ENCODE results near the gene SMARCA2. TPM values are rescaled to one million over a fixed set of nuclear protein-coding genes. Genes with fewer than 3 reads are reported as not detected.
A peak's percentile ranks its signal among the peaks of the same experiment; 100 is the strongest.

Gene SMARCA2
- total RNA-seq, 1 experiment from 2014 or later = 34.5 TPM

DNA sequence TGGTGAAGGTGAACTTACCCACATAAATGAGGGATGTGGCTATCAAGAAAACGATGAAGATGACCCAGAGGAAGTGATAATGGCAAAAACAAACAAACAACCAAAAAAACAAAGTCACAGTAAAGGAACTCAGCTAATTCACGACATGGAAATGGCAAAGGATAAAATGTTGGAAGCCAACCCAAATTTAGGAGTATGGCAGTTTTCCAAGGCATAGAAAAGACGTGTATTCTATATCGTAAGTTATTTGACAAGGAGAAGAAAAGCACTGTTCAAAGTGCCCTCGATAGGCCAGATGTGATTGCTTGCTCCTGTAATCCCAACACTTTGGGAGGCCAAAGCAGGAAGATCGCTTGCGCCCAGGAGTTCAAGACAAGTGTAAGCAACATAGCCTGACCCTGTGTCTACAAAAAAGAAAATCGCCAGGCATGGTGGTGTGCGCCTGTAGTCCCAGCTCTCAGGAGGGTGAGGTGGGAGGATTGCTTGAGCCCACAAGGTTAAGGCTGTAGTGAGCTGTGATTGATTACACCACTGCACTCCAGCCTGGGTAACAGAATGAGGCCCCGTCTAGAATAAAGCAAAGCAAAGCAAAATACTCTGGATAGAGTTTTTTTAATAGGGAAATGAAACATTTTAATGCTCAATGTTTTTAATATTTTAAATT, 138.0 kb downstream of the SMARCA2 start:
- in situ Hi-C loops (cut with HindIII; ENCODE audit: low pct_unique_long_range_greater_than_20kb, low sequenced_read_pairs) = no loop called here
- DNase-seq (ENCODE audit: low read depth, low spot score) = no peak

DNA sequence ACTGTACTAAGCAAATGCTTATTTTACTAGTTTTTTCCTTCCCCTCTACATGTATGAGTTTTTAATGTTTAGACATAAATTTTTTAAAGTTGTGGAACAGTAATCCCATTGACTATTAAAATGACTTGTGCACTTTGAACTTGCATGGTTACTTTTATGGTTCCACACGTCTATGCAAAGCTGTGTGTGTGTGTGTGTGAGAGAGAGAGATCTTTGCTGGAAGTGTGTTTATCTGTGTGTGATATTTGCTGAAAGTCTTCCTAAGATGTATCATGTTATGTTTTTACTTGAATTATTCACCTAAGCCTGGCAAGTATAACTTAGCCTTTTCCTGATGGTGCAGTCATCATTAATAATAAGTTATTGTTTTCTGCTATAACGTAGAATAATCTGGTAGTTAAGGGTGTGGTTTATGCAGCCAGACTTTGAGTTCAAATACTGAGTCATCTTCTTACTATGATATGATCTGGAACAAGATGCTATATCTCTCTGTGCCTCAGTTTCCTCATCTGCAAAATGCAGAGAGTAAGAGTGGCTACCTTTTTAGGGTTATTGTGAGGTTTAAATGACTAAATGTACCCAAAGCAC, 138.6 kb downstream of the SMARCA2 start:
- in situ Hi-C loops (cut with HindIII; ENCODE audit: low pct_unique_long_range_greater_than_20kb, low sequenced_read_pairs) = no loop called here
- DNase-seq (ENCODE audit: low read depth, low spot score) = no peak

DNA sequence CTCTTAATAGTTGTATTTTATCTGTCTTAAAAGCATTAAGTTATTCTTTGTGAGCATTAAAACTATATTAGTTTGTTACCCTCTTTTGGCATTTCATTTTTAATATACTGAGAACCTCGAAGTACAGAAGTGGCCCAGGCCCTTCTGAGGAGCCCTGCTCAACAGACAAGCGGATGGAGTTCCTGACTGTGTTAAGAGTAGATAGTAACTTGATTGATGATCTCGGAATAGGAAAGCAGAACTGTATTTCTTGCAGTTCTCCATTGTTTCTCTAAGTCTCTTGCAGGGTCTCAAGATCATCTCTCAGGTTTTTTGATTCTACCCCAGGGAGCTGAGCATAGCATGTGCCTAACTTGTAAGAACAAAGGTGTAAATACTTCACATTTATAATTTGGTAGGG, 139.6 kb downstream of the SMARCA2 start:
- in situ Hi-C loops (cut with HindIII; ENCODE audit: low pct_unique_long_range_greater_than_20kb, low sequenced_read_pairs) = no loop called here
- no peak for DNase-seq (ENCODE audit: low read depth, low spot score)

DNA sequence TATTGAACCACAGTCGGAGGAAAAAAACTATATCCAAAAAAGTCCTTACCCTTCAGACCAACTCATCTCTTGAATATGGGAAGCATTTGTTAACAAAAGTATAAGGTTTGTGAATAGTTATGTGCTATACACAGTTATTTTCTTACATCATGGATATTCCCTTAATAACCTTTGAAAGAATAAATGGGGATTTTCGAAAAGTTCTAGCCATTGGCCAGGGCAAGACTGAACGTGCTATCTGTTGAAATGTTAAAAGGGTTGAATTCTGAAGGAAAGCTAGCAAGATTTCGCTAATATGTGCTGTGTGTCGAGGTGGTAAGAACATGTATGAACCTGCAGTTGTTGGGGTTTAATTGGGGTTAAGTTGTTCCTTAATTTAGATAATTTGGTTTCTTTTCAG, 140.8 kb downstream of the SMARCA2 start:
- no peak for DNase-seq (ENCODE audit: low read depth, low spot score)
- in situ Hi-C loops (cut with HindIII; ENCODE audit: low pct_unique_long_range_greater_than_20kb, low sequenced_read_pairs) = no loop called here

DNA sequence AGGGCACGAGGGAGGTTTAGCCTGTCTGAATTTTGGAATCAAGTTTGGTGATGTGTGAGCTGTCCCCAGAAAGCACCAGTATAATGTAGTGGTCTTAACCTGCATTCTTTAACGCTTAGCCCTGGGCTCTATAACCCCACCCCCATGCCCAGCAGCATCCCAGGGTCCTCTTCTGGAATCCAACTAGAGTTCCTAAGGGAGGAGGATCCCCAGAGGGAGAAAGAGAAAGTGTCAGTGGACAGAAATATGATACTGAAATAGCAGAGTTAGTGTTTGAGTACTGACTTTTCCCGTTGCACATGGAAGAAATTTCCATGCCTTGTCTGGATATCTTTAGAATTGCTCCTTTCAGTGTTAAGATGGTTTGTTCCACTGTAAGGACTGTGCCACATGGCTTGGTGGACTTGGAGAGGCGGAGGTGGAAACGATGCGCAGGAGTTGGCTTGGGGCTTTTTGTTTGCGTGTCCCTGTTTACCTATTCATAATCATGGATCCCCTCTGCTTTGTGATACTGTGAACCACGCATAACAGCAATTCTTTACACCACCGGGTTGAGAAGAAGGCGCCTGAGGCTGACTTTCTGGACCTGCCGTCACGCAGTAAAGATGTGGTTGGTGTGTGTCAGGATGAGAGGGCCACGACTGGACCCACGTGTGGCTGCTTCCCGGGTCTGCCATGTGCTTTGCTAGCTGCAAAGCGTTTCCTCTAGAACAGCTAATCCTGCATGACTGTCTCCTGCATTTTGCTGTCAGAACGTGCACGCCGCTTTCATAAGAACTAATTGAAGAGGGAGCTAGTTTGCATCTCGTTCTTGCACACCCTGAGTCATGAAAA, 142.3 kb downstream of the SMARCA2 start:
- DNase-seq (ENCODE audit: low read depth, low spot score) = peak; percentile 68
- in situ Hi-C loops (cut with HindIII; ENCODE audit: low pct_unique_long_range_greater_than_20kb, low sequenced_read_pairs) = no loop called here

DNA sequence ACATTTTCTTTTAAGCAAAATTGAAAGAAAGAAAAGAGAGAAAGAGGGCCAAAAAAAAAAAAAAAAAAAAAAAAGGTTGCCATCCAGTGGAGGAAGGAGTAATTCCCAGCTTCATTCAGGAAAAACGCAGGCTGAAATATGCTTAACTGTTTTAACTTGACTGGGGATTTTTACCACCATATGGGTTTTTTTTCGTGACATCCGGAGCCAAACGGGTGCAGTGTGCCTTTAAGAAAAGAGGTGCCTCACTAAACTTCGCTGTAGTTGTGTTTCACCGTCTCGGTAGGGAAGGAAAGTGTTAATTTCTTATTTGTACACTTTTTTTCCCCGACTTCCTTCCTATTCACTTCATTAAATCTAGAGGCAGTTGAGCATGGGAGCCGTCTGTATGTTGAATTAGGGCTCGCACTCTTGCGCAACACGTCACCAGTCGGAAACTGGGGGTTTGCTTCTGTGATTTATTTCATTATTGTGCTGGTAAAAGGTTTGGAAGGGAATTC, 143.0 kb downstream of the SMARCA2 start:
- in situ Hi-C loops (cut with HindIII; ENCODE audit: low pct_unique_long_range_greater_than_20kb, low sequenced_read_pairs) = no loop called here
- DNase-seq (ENCODE audit: low read depth, low spot score) = peak; percentile 81

DNA sequence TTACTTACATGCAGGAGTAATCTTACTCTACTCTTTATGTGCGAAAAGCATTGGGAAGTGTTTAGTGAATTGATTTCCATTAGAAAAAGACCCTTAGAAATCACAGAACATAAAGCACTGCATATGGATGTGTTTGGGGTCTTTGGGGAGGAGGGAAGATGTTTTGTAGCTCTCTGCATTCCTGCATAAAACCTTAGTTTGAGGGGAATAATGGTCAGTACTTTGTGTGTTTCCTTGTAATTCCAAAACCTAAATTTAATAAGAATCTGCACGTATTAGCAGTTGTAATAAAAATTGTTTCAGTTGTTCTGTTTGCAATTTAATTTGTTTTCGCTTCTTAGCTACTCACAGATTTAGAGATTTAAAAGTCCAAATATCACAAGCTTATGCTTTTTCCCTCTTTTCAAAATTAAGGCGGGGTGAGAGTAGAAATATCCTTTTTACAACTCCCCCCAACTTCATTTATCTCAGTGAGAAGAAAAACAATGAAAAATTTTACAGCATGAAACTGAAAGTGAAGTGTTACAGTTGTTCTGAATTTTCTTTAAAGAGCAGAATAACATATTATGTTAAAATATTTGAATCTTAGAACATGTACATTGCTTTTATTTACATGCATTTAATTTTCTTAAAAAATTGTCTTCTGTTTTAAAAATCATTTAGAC, 143.8 kb downstream of the SMARCA2 start:
- in situ Hi-C loops (cut with HindIII; ENCODE audit: low pct_unique_long_range_greater_than_20kb, low sequenced_read_pairs) = no loop called here

DNA sequence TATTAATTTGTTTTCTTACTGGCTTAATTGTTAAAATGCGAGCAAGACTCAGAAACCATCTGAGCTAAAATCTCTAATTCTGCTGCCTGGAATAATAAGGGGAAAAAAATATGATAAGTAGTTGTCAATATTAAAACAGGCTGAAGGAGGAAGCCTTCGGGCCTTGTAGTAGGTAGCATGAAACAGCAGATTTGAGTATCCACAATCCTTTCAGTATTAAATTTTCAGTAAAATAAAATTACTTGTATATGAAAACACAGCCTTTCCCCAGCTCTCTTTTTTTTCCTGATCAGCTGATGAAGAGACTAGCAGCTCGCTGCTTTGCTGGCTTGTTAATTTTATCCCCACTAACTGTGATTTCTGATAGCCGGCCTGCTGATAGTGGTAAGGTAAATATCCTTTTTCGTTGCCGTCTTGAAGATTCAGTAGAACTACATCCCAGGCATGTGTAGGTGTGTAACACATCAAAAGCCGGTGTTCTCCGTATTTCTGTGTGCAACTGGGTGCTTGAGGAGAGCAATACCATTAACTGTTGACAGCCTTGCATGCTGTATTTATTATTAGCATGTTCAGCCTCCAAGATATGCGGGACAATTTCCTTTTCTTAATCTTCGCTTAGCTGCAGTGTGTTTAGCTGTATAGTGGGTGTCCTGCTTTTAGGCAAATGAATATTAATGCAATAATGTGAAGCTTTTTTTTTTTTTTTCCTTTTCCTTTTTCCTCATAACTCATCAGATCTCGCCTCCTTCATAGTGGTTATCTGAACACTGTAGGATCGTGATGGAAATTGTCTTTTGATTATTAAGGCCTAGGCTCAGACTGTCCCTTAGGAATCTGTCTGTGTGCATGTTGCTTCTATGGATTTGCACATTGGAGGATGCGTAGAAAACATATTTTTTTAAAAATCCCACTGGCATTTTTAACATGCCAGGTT, 144.6 kb downstream of the SMARCA2 start:
- in situ Hi-C loops (cut with HindIII; ENCODE audit: low pct_unique_long_range_greater_than_20kb, low sequenced_read_pairs) = no loop called here
- DNase-seq (ENCODE audit: low read depth, low spot score) = peak; percentile 26

More for the DNA sequence above, 143.8 kb downstream of the SMARCA2 start:
- DNase-seq (ENCODE audit: low read depth, low spot score) = no peak

DNA sequence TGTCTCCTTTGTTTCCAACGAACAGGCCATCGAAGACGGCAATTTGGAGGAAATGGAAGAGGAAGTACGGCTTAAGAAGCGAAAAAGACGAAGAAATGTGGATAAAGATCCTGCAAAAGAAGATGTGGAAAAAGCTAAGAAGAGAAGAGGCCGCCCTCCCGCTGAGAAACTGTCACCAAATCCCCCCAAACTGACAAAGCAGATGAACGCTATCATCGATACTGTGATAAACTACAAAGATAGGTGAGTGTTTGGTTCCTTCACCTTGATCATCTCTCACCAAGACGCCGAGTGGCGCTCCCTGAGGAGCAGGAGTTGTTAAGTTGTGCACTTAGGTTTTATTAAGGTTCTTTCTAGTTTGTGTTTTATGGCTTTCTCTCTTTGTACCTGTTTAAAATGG, 146.5 kb downstream of the SMARCA2 start:
- in situ Hi-C loops (cut with HindIII; ENCODE audit: low pct_unique_long_range_greater_than_20kb, low sequenced_read_pairs) = no loop called here
- DNase-seq (ENCODE audit: low read depth, low spot score) = no peak

DNA sequence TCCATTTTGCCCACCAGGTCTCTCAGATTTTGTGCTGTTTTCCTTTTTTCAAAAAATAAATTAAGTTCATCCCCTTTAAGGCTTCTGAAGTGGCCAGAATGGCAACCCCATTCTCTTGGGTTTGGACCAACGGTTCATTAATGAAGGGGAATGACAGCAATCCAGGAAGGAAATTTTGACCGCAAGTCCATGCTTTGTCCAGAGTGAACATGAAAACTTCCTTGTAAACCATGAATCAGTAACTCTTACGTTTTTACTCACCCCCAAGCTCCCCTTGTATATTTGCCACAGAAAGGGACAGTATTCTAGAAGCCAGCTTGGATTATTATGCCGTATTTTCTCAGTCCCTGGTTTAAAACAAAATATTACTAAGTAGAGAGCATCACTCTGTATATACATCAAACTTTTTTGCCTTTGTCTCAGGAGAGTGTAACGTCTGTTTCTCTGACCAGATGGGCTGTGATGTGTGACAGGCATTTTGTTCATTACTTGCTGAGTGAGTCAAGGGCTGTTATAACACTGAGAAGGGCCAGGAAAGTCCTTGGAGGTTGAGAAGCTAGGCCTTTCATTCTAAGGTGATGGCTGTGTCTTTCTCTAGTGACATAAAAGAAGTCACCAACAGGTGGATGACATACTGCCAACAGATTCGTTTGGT, 148.2 kb downstream of the SMARCA2 start:
- DNase-seq (ENCODE audit: low read depth, low spot score) = no peak
- in situ Hi-C loops (cut with HindIII; ENCODE audit: low pct_unique_long_range_greater_than_20kb, low sequenced_read_pairs) = no loop called here

DNA sequence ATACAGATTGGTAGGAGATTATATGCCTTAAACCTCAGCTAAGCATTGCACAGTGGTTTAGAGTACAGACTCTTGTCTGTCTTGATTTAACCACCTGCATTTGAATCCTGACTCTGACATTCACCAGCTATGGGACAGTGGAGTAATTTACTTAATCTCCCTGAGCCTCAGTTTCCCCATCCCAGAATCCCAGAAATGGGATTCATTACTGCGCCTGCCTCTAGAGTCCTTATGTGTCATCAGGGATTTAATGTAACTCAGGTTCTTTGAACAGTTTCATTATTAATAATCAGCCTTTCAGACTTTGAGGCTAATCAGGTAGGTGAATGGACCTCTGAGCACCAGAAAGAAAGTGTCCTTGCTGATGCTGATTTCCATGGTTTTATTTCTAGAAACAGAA, 149.1 kb downstream of the SMARCA2 start:
- in situ Hi-C loops (cut with HindIII; ENCODE audit: low pct_unique_long_range_greater_than_20kb, low sequenced_read_pairs) = no loop called here

DNA sequence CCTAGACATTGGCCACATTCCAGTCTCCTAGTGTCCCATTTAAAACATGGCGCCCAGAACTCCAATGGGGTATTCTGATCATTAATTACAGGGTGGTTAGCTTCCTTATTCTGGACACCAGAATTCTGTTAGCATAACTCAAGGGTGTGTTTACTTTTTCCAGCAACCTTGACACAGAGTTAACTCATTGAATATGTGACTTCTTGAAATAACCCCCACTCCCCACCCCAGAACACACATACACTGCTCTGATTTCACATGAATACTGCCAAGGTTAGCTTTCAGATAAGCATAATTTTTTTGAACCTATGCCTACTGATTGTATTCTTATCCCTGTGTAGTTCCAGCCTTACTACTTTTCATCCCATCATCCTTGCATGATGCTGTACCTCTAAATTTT, 151.1 kb downstream of the SMARCA2 start:
- in situ Hi-C loops (cut with HindIII; ENCODE audit: low pct_unique_long_range_greater_than_20kb, low sequenced_read_pairs) = no loop called here
- DNase-seq (ENCODE audit: low read depth, low spot score) = no peak

More for the DNA sequence above, 149.1 kb downstream of the SMARCA2 start:
- DNase-seq (ENCODE audit: low read depth, low spot score) = no peak

DNA sequence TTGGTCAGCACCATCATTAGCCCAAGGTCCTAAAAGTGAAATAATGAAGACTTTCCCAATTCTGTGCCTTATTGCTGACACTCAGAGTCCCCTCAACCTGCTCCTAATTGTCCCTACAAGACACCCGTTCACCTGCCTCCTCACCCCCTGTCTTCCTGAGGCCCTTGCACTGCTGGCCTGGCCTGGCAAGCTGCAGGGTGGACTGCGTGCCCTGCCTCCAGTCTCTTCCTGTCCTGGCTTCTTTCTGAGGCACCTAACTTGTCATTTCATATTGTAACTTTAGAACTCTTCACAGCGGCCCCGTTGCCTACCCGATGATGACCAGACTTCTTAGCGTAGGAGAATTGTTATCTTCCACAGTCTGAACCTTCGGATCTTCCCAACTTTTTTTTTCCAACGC, 153.9 kb downstream of the SMARCA2 start:
- in situ Hi-C loops (cut with HindIII; ENCODE audit: low pct_unique_long_range_greater_than_20kb, low sequenced_read_pairs) = no loop called here
- no peak for DNase-seq (ENCODE audit: low read depth, low spot score)

DNA sequence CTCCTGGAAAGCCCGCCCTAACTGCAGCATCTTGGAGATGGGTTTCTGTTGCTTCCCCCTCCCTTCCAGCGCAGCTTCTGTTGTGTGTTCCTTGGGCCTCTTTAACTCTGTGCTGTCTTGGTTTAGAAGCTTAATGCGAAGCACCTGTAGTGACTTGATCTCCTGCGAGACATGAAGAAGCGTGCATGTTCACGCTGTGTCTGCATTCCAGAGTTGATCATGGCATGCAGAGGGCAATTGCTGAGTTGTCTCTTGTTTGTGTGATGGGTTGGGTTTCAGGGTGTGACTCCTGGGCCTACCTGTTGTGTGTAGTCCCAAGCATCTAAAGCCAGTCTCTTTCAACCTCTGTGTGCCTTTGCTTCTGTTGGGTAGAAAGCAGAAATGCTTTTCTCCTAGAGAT, 155.6 kb downstream of the SMARCA2 start:
- no peak for DNase-seq (ENCODE audit: low read depth, low spot score)
- in situ Hi-C loops (cut with HindIII; ENCODE audit: low pct_unique_long_range_greater_than_20kb, low sequenced_read_pairs) = no loop called here

DNA sequence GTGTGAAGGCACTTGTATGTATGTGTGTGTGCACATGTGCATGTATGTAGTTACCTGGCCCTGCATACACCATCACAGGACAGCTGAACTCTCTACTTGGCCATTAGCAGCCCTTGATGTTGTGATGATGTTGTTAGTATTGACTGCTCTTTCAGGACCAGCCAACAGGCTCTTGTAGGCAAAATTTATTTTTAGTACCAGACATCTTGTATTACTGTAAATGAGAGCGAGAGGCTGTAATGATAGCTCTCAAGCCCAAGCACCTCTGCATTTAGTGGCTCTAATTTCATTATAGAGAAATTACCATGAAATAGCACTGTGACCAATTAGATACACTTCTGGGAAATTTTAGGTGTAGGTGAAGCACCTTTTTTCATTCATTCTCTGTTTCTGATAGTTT, 158.0 kb downstream of the SMARCA2 start:
- in situ Hi-C loops (cut with HindIII; ENCODE audit: low pct_unique_long_range_greater_than_20kb, low sequenced_read_pairs) = no loop called here
- no peak for DNase-seq (ENCODE audit: low read depth, low spot score)

DNA sequence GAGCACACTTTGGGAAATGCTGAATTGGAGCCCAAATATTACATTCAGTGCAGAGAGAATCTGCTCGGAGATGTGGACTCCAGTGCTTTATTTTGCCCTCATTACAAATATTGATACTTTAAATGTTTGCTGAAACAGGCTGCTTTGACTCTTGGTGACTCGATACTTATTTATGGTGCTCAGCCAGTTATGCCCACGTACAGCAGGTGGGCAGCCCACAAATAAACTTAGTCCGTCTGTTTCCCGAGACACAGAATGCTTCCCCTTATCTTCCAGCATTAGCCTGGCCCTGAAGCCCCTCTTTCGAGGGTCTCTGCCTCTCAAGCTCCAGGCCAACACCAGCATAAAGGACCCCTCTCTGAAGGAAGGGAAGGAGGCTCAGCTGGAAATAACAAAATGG, 158.7 kb downstream of the SMARCA2 start:
- no peak for DNase-seq (ENCODE audit: low read depth, low spot score)
- in situ Hi-C loops (cut with HindIII; ENCODE audit: low pct_unique_long_range_greater_than_20kb, low sequenced_read_pairs) = no loop called here

DNA sequence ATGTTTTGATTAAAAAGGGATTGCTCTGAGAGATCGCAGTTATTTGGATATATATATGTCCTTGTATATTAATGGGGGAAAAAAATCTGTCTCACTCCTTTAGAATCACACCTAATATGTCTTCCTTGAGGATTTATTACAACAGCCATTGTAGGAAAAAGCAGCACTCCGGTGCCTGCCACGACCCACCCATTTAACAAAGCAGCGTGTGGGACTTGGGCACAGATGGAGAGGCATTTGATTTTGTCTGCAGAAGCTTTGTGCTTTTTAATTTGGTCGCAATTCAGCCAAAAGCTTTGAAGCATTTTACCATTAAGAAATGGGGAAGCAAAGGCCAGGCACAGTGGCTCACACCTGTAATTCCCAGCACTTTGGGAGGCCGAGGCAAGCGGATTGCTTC, 159.2 kb downstream of the SMARCA2 start:
- no peak for DNase-seq (ENCODE audit: low read depth, low spot score)
- in situ Hi-C loops (cut with HindIII; ENCODE audit: low pct_unique_long_range_greater_than_20kb, low sequenced_read_pairs) = no loop called here

Measured in SK-MEL-5 (cell line).